ENCODE data around the gene CASZ1. TPM values are rescaled to one million over a fixed set of nuclear protein-coding genes. Genes with fewer than 3 reads are reported as not detected.

Gene CASZ1
- total RNA-seq, 2 experiments from 2014 or later: 8.1 to 9.0 TPM

- no peak overlapping the region for H3K4me3 Mint-ChIP-seq
- ChIA-PET CTCF (no interaction called here), POLR2A (no interaction called here)
- H3K27ac Mint-ChIP-seq: no peak overlapping the region
- H3K9me3 Mint-ChIP-seq: no peaks in the 10 kb centered on the region
- H3K4me1 Mint-ChIP-seq: no peaks in the 10 kb centered on the region
- no peak for DNase-seq
- no peaks in the 10 kb centered on the region for H3K27me3 Mint-ChIP-seq
- no peaks in the 10 kb centered on the region for H3K36me3 Mint-ChIP-seq (ENCODE audit: low read depth)
Measured at GRCh38 chr1:10613861-10614260, 182.6 kb downstream of the CASZ1 start.

GRCh38 chr1:10613340-10613739 lies 183.1 kb downstream of the CASZ1 start:
- CTCF ChIA-PET: no interaction called here
- Mint-ChIP-seq H3K9me3 (no peaks in the 10 kb centered on the region), H3K4me1 (no peaks in the 10 kb centered on the region), H3K27me3 (no peaks in the 10 kb centered on the region), H3K36me3 (ENCODE audit: low read depth) (no peaks in the 10 kb centered on the region), H3K4me3 (no peak overlapping the region), H3K27ac (no peak overlapping the region)
- no peak for DNase-seq
- POLR2A ChIA-PET: no interaction called here

GRCh38 chr1:10612436-10613160 lies 183.8 kb downstream of the CASZ1 start:
- no peaks in the 10 kb centered on the region for H3K9me3 Mint-ChIP-seq
- POLR2A ChIA-PET: no interaction called here

GRCh38 chr1:10610901-10611600 lies 185.4 kb downstream of the CASZ1 start:
- H3K27me3 Mint-ChIP-seq: no peaks in the 10 kb centered on the region
- no peak for DNase-seq
- no peaks in the 10 kb centered on the region for H3K4me1 Mint-ChIP-seq
- H3K36me3 Mint-ChIP-seq (ENCODE audit: low read depth): no peaks in the 10 kb centered on the region
- POLR2A ChIA-PET: no interaction called here
- CTCF ChIA-PET: no interaction called here
- no peak overlapping the region for H3K27ac Mint-ChIP-seq
- H3K4me3 Mint-ChIP-seq: no peak overlapping the region
- H3K9me3 Mint-ChIP-seq: no peaks in the 10 kb centered on the region

More at GRCh38 chr1:10612436-10613160, 183.8 kb downstream of the CASZ1 start:
- Mint-ChIP-seq H3K4me1 (no peaks in the 10 kb centered on the region), H3K4me3 (no peak overlapping the region), H3K27me3 (no peaks in the 10 kb centered on the region), H3K36me3 (ENCODE audit: low read depth) (no peaks in the 10 kb centered on the region), H3K27ac (no peak overlapping the region)
- CTCF ChIA-PET: no interaction called here
- no peak for DNase-seq

GRCh38 chr1:10608690-10609089 lies 187.8 kb downstream of the CASZ1 start:
- Mint-ChIP-seq H3K27ac (no peak overlapping the region), H3K4me1 (no peaks in the 10 kb centered on the region), H3K27me3 (no peaks in the 10 kb centered on the region), H3K36me3 (ENCODE audit: low read depth) (no peaks in the 10 kb centered on the region), H3K4me3 (no peak overlapping the region), H3K9me3 (no peaks in the 10 kb centered on the region)
- DNase-seq: no peak
- ChIA-PET CTCF (interaction anchor here (1.5 kb wide), 1 partner anchor 113 kb away, joined by 3 read pairs; no protein-coding TSS in a partner anchor), POLR2A (interaction anchor here (0.6 kb wide), 1 partner anchor 798 kb away, joined by 4 read pairs; no protein-coding TSS in a partner anchor)

- H3K4me3 Mint-ChIP-seq: no peak overlapping the region
- H3K27ac Mint-ChIP-seq: no peak overlapping the region
- H3K36me3 Mint-ChIP-seq (ENCODE audit: low read depth): no peaks in the 10 kb centered on the region
- H3K9me3 Mint-ChIP-seq: no peaks in the 10 kb centered on the region
- no peaks in the 10 kb centered on the region for H3K27me3 Mint-ChIP-seq
- H3K4me1 Mint-ChIP-seq: no peaks in the 10 kb centered on the region
- CTCF ChIA-PET: no interaction called here
- POLR2A ChIA-PET: no interaction called here
- DNase-seq: no peak
Measured at GRCh38 chr1:10607228-10607627, 189.2 kb downstream of the CASZ1 start.

GRCh38 chr1:10606064-10606463 lies 190.4 kb downstream of the CASZ1 start:
- POLR2A ChIA-PET: no interaction called here
- DNase-seq: no peak
- Mint-ChIP-seq H3K27me3 (no peaks in the 10 kb centered on the region), H3K4me3 (no peak overlapping the region), H3K9me3 (no peaks in the 10 kb centered on the region), H3K4me1 (no peaks in the 10 kb centered on the region), H3K27ac (no peak overlapping the region), H3K36me3 (ENCODE audit: low read depth) (no peaks in the 10 kb centered on the region)
- CTCF ChIA-PET: no interaction called here

GRCh38 chr1:10604966-10605365 lies 191.5 kb downstream of the CASZ1 start:
- H3K4me3 Mint-ChIP-seq: no peak overlapping the region
- CTCF ChIA-PET: no interaction called here
- DNase-seq: no peak
- H3K4me1 Mint-ChIP-seq: no peaks in the 10 kb centered on the region
- POLR2A ChIA-PET: no interaction called here
- no peaks in the 10 kb centered on the region for H3K36me3 Mint-ChIP-seq (ENCODE audit: low read depth)
- H3K9me3 Mint-ChIP-seq: no peaks in the 10 kb centered on the region
- no peak overlapping the region for H3K27ac Mint-ChIP-seq
- H3K27me3 Mint-ChIP-seq: no peaks in the 10 kb centered on the region

- Mint-ChIP-seq H3K4me3 (no peak overlapping the region), H3K36me3 (ENCODE audit: low read depth) (no peaks in the 10 kb centered on the region), H3K4me1 (no peaks in the 10 kb centered on the region), H3K9me3 (no peaks in the 10 kb centered on the region), H3K27ac (no peak overlapping the region), H3K27me3 (no peaks in the 10 kb centered on the region)
- ChIA-PET CTCF (no interaction called here), POLR2A (no interaction called here)
- no peak for DNase-seq
Measured at GRCh38 chr1:10602936-10603335, 193.5 kb downstream of the CASZ1 start.

GRCh38 chr1:10601342-10602070 lies 194.9 kb downstream of the CASZ1 start:
- POLR2A ChIA-PET: interaction anchor here (0.6 kb wide), 1 partner anchor 29 kb away, joined by 3 read pairs; no protein-coding TSS in a partner anchor

GRCh38 chr1:10599194-10599861 lies 197.1 kb downstream of the CASZ1 start:
- no peaks in the 10 kb centered on the region for H3K27me3 Mint-ChIP-seq
- no peaks in the 10 kb centered on the region for H3K4me1 Mint-ChIP-seq
- ChIA-PET POLR2A (no interaction called here), CTCF (no interaction called here)
- H3K4me3 Mint-ChIP-seq: no peak overlapping the region
- H3K9me3 Mint-ChIP-seq: no peaks in the 10 kb centered on the region
- DNase-seq: no peak
- no peaks in the 10 kb centered on the region for H3K36me3 Mint-ChIP-seq (ENCODE audit: low read depth)
- no peak overlapping the region for H3K27ac Mint-ChIP-seq

More at GRCh38 chr1:10601342-10602070, 194.9 kb downstream of the CASZ1 start:
- CTCF ChIA-PET: interaction anchor here (0.6 kb wide), 1 partner anchor 271 kb away, joined by 3 read pairs; no protein-coding TSS in a partner anchor
- H3K36me3 Mint-ChIP-seq (ENCODE audit: low read depth): no peaks in the 10 kb centered on the region
- no peaks in the 10 kb centered on the region for H3K9me3 Mint-ChIP-seq
- no peak overlapping the region for H3K4me3 Mint-ChIP-seq
- H3K27ac Mint-ChIP-seq: no peak overlapping the region
- H3K4me1 Mint-ChIP-seq: no peaks in the 10 kb centered on the region
- no peak for DNase-seq
- H3K27me3 Mint-ChIP-seq: no peaks in the 10 kb centered on the region

- H3K27ac Mint-ChIP-seq: no peak overlapping the region
- H3K4me1 Mint-ChIP-seq: no peaks in the 10 kb centered on the region
Measured at GRCh38 chr1:10598389-10598702, 198.1 kb downstream of the CASZ1 start.

More at GRCh38 chr1:10598389-10598702, 198.1 kb downstream of the CASZ1 start:
- DNase-seq: no peak
- CTCF ChIA-PET: no interaction called here
- POLR2A ChIA-PET: no interaction called here
- H3K27me3 Mint-ChIP-seq: no peaks in the 10 kb centered on the region
- H3K4me3 Mint-ChIP-seq: no peak overlapping the region
- no peaks in the 10 kb centered on the region for H3K36me3 Mint-ChIP-seq (ENCODE audit: low read depth)
- H3K9me3 Mint-ChIP-seq: no peaks in the 10 kb centered on the region

Measured in activated CD4-positive, alpha-beta memory T cell treated with anti-CD3 and anti-CD28 coated beads, Interleukin-2, amount 10 ng/mL, durations not matched to agents 7 days and 5 days (primary cell).